Muscle of back (tissue), 11 donors: ENCODE results near the gene ZSCAN23. TPM values are rescaled to one million over a fixed set of nuclear protein-coding genes. Genes with fewer than 3 reads are reported as not detected.
A peak's percentile ranks its signal among the peaks of the same experiment; 100 is the strongest.
"Not testable (repeated sequence)": the region's sequence is repeated elsewhere in the genome, so short reads cannot be mapped to it uniquely, and the experiment has no call there.

Source experiments
- DNase-seq, 3 donors: peaks; one replicate each; pipeline versions ENCODE4 v3.0.0 to v3.0.0-alpha.2; 2013
- polyA plus RNA-seq, 10 donors: library from polyadenylated mRNA; unstranded; fragments of 120-200 nt; gene quantifications; one replicate each; pipeline ENCODE4 v1.2.1, GENCODE V29; 2013; ENCODE audit not compliant: insufficient read length in 10 of 10

The ZSCAN23 gene
- polyA plus RNA-seq, 10 donors, result 2.5 to 9.7 (median 5.1) TPM

DNA sequence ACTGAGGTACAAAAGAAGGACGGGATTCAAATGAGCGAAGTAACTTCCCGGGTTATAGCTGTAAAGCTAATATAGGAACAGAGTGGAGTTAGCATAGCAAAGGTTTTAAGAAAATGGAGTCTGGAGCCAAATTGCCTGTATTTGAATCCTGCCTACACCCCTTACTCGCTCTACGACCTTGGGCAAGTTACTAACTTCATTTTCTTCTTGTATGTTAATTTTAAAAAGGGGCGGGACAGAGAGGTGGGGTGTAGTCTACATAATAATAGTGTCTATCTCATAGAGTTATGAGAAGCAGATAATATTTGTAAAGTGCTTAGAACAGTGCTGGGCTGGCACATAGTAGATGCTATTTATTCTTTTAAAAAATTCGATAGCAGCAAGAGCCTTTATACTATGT lies 705 bp downstream of the ZSCAN23 start:
- DNase-seq, result peak in 1 of 3 donors; percentile 0

GRCh38 chr6:28436404-28436803 lies 6.9 kb downstream of the ZSCAN23 start:
- DNase-seq, result no peak

DNA sequence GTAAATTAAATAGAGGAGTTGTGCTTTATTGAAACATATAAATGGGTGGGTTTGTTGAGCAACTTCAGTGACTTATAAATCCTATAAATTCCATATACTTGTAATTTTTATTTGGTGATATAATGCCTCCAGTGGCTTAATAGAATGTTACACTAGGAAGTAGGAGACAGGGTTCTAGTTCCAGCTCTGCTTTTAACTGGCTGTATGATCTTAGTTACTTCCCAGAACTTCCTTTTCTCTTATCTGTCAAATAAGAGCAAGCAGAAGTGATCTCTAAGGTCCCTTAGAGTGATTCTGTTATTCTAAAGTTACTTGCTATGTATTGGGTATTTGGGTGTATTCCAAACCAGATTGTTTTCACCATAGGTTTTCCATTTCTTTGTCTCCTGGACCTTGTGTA lies 10.2 kb downstream of the ZSCAN23 start:
- no peak for DNase-seq

GRCh38 chr6:28429781-28430180 lies 13.5 kb downstream of the ZSCAN23 start:
- no peak for DNase-seq

DNA sequence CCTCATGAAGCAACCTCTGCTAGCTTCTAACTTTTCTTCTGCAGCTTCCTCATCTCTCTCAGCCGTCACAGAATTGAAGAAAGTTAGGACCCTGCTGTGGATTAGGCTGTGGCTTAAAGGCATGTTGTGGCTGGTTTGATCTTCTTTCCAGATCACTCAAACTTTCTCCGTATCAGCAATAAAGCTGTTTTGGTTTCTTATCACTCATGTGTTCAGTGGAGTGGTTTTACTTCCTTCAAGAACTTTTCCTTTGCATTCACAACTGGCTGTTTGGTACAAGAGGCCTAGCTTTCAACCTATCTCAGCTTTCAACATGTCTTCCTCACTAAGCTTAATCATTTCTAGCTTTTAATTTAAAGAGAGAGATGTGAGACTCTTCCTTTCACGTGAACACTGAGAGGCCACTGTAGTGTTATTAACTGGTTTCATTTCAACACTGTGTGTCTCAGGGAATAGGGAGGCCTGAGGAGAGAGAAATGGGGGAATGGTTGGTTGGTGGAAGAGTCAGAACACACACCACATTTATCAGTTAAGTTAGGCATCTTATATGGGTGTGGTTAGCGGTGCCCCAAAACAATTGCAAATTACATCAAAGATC lies 17.2 kb downstream of the ZSCAN23 start:
- DNase-seq, result no peak

DNA sequence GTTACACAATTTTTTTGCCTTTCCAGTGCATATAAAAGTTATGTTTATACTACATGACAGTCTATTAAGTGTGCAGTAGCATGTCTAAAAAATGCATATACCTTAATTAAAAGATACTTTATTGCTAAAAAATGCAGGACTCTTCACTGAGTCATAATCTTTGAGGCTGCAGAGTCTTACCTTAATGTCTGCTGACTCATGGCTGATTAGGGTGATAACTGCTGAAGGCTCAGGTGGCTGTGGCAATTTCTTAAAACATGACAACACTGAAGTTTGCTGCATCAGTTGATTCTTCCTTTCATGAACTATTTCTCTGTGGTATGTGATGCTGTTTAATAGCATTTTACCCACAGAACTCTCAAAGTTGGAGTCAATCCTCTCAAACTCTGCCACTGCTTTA lies 19.1 kb downstream of the ZSCAN23 start:
- DNase-seq, result no peak

DNA sequence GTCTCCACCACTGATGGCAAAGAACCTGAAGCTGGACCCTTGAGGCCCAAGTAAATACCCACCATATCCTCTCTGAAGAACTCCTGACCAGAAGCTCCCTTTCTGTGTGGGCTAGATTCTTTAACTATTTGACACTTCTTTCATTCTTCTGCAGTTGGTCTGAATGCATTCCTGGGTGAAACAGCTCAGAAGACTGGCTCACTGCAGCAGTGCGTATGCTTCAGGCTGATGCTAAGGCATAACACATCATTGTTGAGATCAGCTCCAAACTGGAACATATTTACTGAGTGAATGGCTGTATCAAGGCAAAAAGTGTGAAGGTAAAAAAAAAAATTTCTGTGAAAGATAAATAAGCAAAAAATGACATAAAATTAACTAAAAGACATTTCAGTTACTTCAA lies 19.7 kb downstream of the ZSCAN23 start:
- no peak for DNase-seq

DNA sequence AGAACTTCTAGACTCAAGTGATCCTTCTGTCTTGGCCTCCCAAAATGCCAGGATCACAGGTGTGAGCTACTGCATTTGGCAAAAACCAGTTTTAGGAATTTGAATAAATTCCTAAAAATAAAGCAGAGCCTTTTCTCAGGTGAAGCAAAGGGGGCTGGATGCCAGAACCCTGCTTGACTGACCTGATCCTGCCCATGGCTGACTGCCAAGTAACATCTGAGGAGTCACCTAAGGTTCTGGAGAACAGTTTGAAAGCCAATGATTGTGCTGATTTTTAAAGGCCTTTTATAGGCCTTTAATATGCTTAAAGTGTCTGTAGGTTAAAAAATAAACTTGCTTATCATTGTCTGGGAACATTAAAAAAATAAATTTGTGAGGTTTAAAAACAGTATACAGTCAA lies 29.6 kb downstream of the ZSCAN23 start:
- no peak for DNase-seq

GRCh38 chr6:28410767-28411166 lies 32.5 kb downstream of the ZSCAN23 start:
- no peak for DNase-seq

GRCh38 chr6:28408076-28408802 lies 35.1 kb downstream of the ZSCAN23 start:
- no peak for DNase-seq

DNA sequence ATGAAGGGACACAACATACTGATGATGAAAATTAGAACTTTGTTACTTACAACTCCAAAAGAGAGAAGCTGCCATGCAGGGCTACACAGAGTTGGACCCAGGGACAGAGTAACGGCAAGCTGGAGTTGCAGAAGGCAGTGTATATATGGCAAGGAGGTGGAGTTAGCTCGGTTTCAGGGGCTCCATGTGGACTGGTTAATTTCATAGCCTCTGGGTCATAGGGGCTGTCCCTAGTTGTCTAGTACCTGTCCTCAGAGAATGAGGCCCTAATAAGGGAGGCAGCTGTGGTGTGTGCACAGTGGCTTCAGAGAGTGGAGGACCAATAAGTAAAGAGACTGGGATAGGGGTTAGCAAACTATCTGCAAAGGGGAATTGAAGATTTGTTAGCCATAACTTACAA lies 35.9 kb downstream of the ZSCAN23 start:
- no peak for DNase-seq

- DNase-seq, result not testable (repeated sequence)
Observed at GRCh38 chr6:28403923-28404322, 39.4 kb downstream of the ZSCAN23 start.

- no peak for DNase-seq
Observed at GRCh38 chr6:28402197-28402596, 41.1 kb downstream of the ZSCAN23 start.

- no peak for DNase-seq
Observed at GRCh38 chr6:28401172-28401571, 42.1 kb downstream of the ZSCAN23 start.

GRCh38 chr6:28400122-28400451 lies 43.2 kb downstream of the ZSCAN23 start:
- DNase-seq, result no peak

DNA sequence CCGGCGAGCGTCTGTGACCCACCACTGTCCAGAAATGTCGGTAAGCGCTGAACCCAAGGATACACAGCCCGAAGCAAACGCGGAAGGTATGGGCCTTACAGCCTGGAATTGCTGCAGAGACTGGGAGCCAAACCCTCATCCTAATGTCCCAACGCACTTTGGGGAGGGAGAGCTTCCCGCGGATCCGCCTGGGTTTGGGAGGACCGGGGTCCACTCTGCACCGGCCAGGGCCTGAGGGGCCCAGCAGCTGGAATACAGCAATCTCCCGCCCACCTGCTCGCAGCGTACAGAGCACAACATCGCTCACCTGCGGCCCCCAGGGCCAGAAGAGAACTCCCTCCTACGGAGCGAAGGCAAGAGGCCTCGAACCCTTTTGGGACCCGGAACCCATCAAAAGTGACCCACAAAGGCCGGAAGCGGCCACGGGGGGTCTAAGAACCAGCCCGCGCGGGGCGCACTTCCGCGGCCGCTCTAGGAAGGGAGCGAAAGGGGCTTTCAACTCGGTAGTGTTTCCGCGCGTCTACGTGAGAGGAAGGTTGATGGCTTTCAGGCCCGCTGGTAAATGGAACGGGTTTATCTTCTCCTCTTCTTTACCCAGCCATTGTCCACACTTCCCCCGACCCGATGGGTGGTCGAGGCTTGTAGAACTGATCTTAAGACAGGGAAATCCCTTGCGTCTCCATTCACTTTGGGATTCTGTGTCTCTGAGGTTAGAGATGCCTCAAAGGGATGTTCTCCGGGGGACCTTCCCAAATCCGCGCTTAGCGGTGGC lies 43.8 kb downstream of the ZSCAN23 start, which contains the start of gene ZSCAN12:
Gene ZSCAN12 (minus strand): TSS at position 398 of the 772 bp plus-strand sequence. CDS start 1,342 bp downstream, outside the sequence.
- DNase-seq, result peak; percentile 86 to 93 (median 87)

DNA sequence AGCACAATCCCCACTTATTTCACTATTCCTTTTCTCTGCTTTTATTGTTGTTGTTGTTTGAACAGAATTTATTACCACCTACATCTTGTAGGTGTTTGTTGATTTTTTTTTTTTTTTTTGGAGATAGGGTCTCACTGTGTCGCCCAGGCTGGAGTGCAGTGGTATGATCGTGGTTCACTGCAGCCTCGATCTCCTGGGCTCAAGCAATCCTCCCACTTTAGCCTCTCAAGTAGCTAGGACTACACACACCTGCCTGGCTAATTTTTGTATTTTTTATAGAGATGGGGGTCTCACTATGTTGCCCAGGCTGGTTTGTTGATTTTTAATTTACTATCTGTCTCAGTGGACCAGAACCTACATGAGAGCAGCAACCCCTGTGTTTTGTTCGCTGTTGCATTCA lies 47.4 kb downstream of the ZSCAN23 start:
- DNase-seq, result no peak

DNA sequence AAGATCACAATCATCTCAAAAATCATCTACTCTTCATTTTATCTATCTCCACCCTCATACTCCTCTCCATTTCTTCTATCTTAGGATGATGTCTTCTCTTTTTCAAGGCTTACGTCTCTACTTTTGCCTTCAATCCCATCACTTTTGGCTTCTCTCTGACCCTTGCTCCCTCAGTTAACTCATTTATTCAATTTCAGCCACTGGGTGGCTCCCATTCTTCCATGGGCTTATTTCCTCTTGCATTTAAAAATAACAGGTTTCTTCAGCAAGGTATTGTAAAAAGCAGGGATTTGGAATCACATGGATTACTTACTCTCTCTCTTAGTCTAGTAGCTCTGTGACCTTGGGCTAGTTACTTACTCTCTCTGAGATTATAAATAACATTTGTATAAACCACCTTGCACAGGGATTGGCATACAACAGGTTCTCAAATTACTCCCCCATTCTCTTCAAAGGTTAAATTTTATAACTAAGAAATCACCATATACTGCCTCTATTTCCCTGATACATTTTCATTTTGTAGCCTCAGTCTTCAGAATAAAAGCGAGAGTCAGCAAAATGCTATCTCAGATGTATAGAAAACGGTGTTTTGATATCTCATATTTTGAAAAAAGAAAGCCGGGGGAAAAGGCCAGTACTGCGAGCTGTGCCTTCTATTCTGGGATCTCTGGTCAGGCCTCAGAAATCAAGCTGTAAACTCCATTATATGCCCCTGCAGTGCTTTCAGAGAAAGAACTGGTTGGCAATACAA lies 49.2 kb downstream of the ZSCAN23 start:
- DNase-seq, result peak in 1 of 3 donors; percentile 8

- no peak for DNase-seq
Observed at GRCh38 chr6:28390688-28391087, 52.6 kb downstream of the ZSCAN23 start.

DNA sequence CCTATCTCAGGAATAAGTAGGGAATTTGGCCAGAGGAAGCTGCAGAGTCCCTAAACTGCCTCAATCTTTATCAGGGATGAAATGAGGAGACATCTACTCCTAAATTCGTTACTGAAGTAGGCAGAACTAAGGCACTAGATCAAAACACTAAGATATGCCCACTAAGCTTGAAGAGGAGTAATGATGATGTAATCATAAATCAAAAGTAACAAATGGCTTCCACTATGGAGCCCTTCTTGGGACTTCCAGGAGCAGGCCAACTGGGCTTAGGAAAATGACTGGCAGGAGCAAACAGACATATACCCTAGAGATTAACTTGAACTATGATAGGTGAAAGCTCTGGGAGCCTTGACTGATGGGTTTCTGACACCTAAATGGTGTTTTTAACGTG lies 59.2 kb downstream of the ZSCAN23 start:
- DNase-seq, result no peak

DNA sequence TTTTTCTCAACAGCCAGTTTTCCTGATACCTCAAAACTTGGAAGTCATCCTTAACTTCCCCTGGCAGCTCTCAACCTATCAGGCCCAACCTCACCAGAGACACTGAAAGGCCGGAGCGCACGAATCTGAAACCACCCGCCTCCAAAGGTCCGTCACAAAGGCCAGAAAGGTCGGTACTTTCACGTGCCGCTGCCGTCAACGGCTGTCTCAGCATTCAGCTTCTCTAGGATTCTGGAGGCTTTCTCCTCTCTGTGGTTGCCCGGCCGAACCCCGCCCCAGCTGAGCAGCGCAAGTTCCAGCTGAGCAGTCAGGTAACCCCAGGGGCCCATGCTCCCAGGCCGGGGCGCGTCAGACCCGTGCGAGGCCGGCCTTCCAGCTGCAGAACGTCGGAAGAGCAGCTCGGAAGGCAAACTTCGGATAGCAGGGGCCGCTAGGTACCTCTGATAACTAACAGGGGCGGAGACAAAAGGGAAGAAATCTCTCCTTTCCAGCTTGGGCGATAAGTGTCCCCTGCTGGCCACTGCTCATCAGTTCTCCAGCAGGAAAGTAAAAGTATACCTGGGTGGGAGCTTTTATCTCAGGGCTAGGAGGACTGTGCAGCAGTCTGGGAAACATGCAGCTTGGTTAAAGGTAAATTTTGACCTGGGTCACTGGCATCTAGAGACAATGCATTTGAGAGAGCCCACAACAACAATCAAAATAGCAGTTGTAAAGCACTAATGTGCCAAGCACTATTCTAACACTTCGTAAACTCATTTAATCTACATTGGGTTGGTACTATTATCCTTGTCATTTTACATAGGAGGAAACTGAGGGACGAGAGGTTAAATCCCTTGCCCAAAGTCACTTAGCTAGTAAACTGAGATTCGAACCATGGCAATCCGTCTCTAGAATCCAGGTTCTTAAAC lies 59.8 kb downstream of the ZSCAN23 start:
- peak; percentile 71 to 93 (median 81) for DNase-seq
